Smooth muscle cell of the coronary artery (primary cell): ENCODE measurements around the gene MAFB. TPM values are rescaled to one million over a fixed set of nuclear protein-coding genes. Genes with fewer than 3 reads are reported as not detected.

Experiments
- total RNA-seq: library from RNA; depleted of rRNA; stranded (reverse); fragments of >200 nt; gene quantifications from 2 replicates; pipeline ENCODE4 v1.2.3, GENCODE V29; 2014; ENCODE audit warnings: low replicate concordance

MAFB gene
- total RNA-seq = 0.23 and 3.2 TPM in 2 replicates

GRCh38 chr20:40689100-40689942 is at the start of gene MAFB:
Gene MAFB, minus strand, starts transcription at chr20:40689236. Its CDS starts 386 bp downstream, at chr20:40688850.

